GM12878 (cell line): ENCODE results near the gene PPP2R5C. TPM values are rescaled to one million over a fixed set of nuclear protein-coding genes. Genes with fewer than 3 reads are reported as not detected.

ENCODE experiments used
- ATF3 ChIP-seq: IDR thresholded peaks from 2 replicates; pipeline ENCODE4 v1.6.1; 2011; ENCODE audit warnings: low read depth, mild to moderate bottlenecking, low read length, moderate library complexity, borderline replicate concordance; ENCODE audit errors: extremely low read depth
- E2F8 ChIP-seq: fragments of 450-650 bp; IDR thresholded peaks from 2 replicates; pipeline ENCODE4 v1.6.1; 2018; ENCODE audit warnings: mild to moderate bottlenecking, low read depth, moderate library complexity; ENCODE audit not compliant: partially characterized antibody
- E4F1 ChIP-seq: fragments of 450-650 bp; IDR thresholded peaks from 2 replicates; pipeline ENCODE4 v1.6.1; 2018; ENCODE audit warnings: borderline replicate concordance, mild to moderate bottlenecking; ENCODE audit not compliant: partially characterized antibody
- EED ChIP-seq: sonication (generic); IDR thresholded peaks from 2 replicates; pipeline ENCODE4 v1.6.1; 2016; ENCODE audit warnings: antibody characterized with exemption, low read depth
- HDAC2 ChIP-seq: fragments of 200-600 bp; sonication (generic); IDR thresholded peaks from 2 replicates; pipeline ENCODE4 v1.6.1; 2017
- HDGF ChIP-seq: fragments of 450-650 bp; IDR thresholded peaks from 2 replicates; pipeline ENCODE4 v1.6.1; 2016; ENCODE audit warnings: antibody characterized with exemption
- IKZF1 ChIP-seq: fragments of 450-650 bp; conservative IDR thresholded peaks from 2 replicates; pipeline ENCODE4 v1.6.1; 2017; ENCODE audit warnings: antibody characterized with exemption, mild to moderate bottlenecking
- IRF3 ChIP-seq: fragments of 450-650 bp; IDR thresholded peaks from 2 replicates; pipeline ENCODE4 v1.6.1; 2014; ENCODE audit warnings: mild to moderate bottlenecking
- IRF4 ChIP-seq: IDR thresholded peaks from 2 replicates; pipeline ENCODE4 v1.6.1; 2011; ENCODE audit warnings: low read depth, low read length
- MLLT1 ChIP-seq: fragments of 450-650 bp; IDR thresholded peaks from 2 replicates; pipeline ENCODE4 v1.6.1; 2016; ENCODE audit warnings: mild to moderate bottlenecking
- MTA2 ChIP-seq: fragments of 450-650 bp; IDR thresholded peaks from 2 replicates; pipeline ENCODE4 v1.6.1; 2016; ENCODE audit warnings: low read depth, mild to moderate bottlenecking, moderate library complexity
- MTA3 ChIP-seq: IDR thresholded peaks from 2 replicates; pipeline ENCODE4 v1.6.1; 2012; ENCODE audit warnings: low read length, inconsistent platforms, borderline replicate concordance
- NFXL1 ChIP-seq: fragments of 450-650 bp; IDR thresholded peaks from 2 replicates; pipeline ENCODE4 v1.6.1; 2017; ENCODE audit warnings: antibody characterized with exemption, mild to moderate bottlenecking, borderline replicate concordance
- NR2C1 ChIP-seq: fragments of 450-650 bp; IDR thresholded peaks from 2 replicates; pipeline ENCODE4 v1.6.1; 2017; ENCODE audit warnings: antibody characterized with exemption, mild to moderate bottlenecking, moderate library complexity
- PKNOX1 ChIP-seq: fragments of 450-650 bp; IDR thresholded peaks from 2 replicates; pipeline ENCODE4 v1.6.1; 2016; ENCODE audit warnings: mild to moderate bottlenecking
- POLR2AphosphoS2 ChIP-seq: IDR thresholded peaks from 2 replicates; pipeline ENCODE4 v1.6.1; 2011; ENCODE audit warnings: low read depth, mild to moderate bottlenecking, low read length, improper control_type of control experiment, moderate library complexity
- RAD51 ChIP-seq: fragments of 450-650 bp; IDR thresholded peaks from 2 replicates; pipeline ENCODE4 v1.6.1; 2016; ENCODE audit warnings: moderate library complexity, mild to moderate bottlenecking, inconsistent platforms
- SIX5 ChIP-seq: IDR thresholded peaks from 2 replicates; pipeline ENCODE4 v1.6.1; 2011; ENCODE audit warnings: mild to moderate bottlenecking, low read depth, low read length, moderate library complexity; ENCODE audit not compliant: severe bottlenecking
- SMARCA5 ChIP-seq: fragments of 450-650 bp; IDR thresholded peaks from 2 replicates; pipeline ENCODE4 v1.6.1; 2017; ENCODE audit warnings: mild to moderate bottlenecking
- SMC3 ChIP-seq: IDR thresholded peaks from 2 replicates; pipeline ENCODE4 v1.6.1; 2011; ENCODE audit warnings: low read length, improper control_type of control experiment, borderline replicate concordance
- TCF3 ChIP-seq: IDR thresholded peaks from 2 replicates; pipeline ENCODE4 v1.6.1; 2012; ENCODE audit warnings: low read depth, mild to moderate bottlenecking, low read length, borderline replicate concordance; ENCODE audit not compliant: insufficient read depth
- ZBED1 ChIP-seq: IDR thresholded peaks from 2 replicates; pipeline ENCODE4 v1.6.1; 2016; ENCODE audit warnings: borderline replicate concordance
- polyA plus RNA-seq, 11 experiments: library from polyadenylated mRNA; depleted of rRNA in 4 of 11; unstranded in 6 of 11; stranded (reverse) in 5 of 11; fragments of >200 nt; fragmentation: Nextera tagmentation in 4 of 11; fragmentation: Illumina TruSeq in 1 of 11; extraction: Ambion mirVana in 4 of 11; extraction: Trizol in 1 of 11; gene quantifications; 1 replicate in 1 of 11; 2 replicates in 10 of 11; pipeline versions ENCODE4 v1.2.1 to v1.2.3, GENCODE V29; 2011 to 2016; ENCODE audit warnings: inconsistent platforms in 2 of 11, missing spikeins in 2 of 11, low read depth in 1 of 11
- total RNA-seq, 4 experiments: library from RNA; depleted of rRNA in 3 of 4; stranded (reverse); fragments of >200 nt in 3 of 4; fragmentation: Illumina TruSeq in 1 of 4; extraction: Trizol in 1 of 4; gene quantifications; 2 replicates each; pipeline versions ENCODE4 v1.2.1 to v1.2.3, GENCODE V29; 2013 to 2021

PPP2R5C gene
- total and polyA plus RNA-seq, 10 of the 15 experiments (the other 5 are each of a cell fraction or from before 2014, with no cell fraction given) = 106 to 199 (median 144) TPM

- TF ChIP-seq MTA2 (peak; percentile 48), IRF4 (no peak), HDAC2 (no peak), EED (no peak), IKZF1 (peak; percentile 51; the same call in 1 of the 2 replicates), SIX5 (no peak), NR2C1 (no peak), NFXL1 (no peak), IRF3 (no peak), MLLT1 (no peak), ATF3 (no peak), POLR2AphosphoS2 (no peak), SMC3 (no peak), RAD51 (no peak), E2F8 (no peak), E4F1 (no peak), HDGF (no peak), SMARCA5 (no peak), TCF3 (peak; percentile 36; the same call in 1 of the 2 replicates), ZBED1 (peak; percentile 93; the same call in 1 of the 2 replicates), MTA3 (0 out of 2 replicates have a peak, but pooled peaks have one; percentile 38), PKNOX1 (no peak)
Observed at GRCh38 chr14:101878822-101879528, 117.5 kb downstream of the PPP2R5C start (continued).
